Skeletal muscle cell (primary cell): Measurements from ENCODE around the gene XKR3.
"Not testable (repeated sequence)": the region's sequence is repeated elsewhere in the genome, so short reads cannot be mapped to it uniquely, and the experiment has no call there.

ENCODE experiments used
- DNase-seq: peaks from one replicate; pipeline ENCODE4 v3.0.0-alpha.2; 2010; ENCODE audit warnings: low read depth
- H3K4me3 ChIP-seq: 2 replicates; pipeline ENCODE4 v1.5.1; 2011; ENCODE audit warnings: low read depth, mild to moderate bottlenecking, control low read depth, low read length, moderate library complexity

Gene XKR3

DNA sequence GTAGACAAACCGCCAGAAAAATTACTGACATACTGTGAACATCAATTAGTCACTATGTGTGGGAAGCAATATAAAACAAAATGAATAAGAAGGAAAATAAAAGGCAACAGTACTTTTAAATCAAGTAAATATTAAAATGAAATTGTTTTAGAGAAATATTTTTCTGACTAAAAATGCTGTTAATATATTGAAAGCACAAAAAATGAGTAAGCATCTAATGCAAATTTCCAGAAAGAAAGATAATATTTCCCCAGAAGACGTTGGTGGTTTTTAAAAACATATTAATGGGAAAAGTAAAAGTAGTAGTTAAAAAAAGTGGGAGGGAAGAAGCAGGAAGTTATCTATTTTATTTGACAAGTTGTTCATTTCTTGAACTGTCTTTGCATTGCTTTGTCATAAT lies 16.5 kb downstream of the XKR3 start:
- no peak for DNase-seq
- H3K4me3 ChIP-seq, result no peak overlapping the region

DNA sequence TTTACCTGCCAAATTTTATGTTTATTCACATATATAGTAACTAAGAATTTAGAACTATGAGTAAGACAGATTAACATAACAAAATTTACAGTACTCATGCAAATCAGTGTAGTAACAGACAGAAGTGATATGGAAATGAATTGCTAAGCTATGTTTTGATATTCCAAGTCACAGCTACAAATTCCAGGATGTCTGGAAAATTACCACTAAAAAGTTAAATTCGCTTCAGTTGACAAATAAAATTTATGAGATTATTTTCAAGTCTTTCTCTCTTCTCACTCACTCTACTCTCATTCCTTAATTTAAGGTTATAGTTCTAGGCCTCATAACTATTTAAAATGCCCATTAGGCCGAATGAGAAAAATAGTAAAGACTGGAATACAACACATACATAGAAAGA lies 18.1 kb downstream of the XKR3 start:
- H3K4me3 ChIP-seq, result no peak overlapping the region
- no peak for DNase-seq

DNA sequence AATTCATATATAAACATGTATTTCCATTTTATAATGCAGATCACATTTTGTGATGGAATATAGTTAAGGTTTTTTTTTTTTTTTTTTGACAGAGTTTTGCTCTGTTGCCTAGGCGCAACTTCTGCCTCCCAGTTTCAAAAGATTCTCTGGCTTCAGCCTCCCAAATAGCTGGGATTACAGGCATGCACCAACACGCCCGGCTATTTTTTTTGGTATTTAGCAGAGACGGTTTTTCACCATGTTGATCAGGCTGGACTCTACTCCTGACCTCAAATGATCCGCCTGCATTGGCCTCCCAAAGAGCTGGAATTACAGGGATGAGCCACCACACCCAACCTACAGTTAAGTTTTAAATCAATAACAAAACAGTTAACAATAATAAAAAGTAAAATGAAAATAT lies 18.8 kb downstream of the XKR3 start:
- H3K4me3 ChIP-seq, result no peak overlapping the region
- no peak for DNase-seq

DNA sequence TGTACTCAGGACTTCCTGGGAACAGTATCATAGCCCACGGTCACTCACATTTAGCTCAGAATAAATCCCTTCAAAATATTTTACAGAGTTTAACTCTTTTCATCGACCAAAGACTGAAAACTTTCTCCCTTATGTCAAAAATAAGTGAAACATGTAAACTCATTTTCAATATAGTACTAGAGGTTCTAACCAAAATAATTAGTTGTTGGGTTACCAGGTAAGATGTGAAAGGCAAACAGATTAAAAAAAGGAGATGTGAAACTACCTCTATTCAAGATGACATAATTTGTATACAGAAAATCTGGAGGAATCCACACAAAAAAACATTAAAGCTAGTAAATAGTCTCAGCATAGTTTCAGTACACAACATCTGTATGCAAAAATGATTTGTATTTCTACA lies 20.3 kb downstream of the XKR3 start:
- no peak overlapping the region for H3K4me3 ChIP-seq
- DNase-seq, result no peak

DNA sequence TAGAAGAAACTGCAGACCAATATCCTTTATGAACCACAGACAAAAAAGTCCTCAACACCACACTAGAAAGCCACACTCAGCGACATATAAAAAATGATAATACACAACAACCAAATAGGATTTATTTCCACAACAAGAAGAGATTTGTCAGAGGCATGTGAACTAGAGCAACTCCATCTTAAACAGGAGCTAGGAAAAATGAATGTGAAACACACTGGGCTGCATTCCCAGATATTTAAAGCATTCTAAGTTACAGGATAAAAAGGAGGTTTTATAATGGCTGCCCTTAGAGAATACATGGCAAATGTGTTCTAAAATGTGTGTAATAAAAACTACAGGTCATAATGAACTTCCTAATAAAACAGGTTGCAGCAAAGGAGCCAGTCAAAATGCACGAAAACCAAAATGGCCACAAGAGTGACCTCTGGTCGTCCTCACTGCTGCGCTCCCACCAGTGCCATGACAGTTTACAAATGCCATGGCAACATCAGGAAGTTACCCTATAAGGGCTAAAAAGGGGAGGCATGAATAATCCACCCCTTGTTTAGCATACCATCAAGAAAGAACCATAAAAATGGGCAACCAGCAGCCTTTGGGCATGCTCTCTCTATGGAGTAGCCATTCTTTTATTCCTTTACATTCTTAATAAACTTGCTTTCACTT lies 21.8 kb downstream of the XKR3 start:
- no peak for DNase-seq
- no peak overlapping the region for H3K4me3 ChIP-seq

DNA sequence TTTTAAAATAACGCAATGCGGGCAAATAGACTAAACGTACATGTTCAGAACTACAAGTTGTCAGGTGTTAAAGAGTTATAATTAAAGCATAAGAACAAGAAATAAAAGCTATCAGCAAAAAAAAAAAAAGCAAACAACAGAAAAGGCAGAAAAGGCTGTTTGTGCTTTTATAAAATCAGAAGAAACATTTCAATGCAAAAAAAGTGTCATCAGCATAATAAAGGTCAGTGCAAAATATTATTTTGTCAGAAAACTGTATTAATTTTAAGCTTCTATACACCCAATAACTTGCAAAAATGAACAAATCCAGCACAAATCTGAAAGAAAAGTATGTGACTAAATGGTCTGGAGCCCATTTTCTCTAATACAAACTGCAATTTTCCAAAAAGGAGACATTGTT lies 23.6 kb downstream of the XKR3 start:
- no peak overlapping the region for H3K4me3 ChIP-seq
- DNase-seq, result no peak

DNA sequence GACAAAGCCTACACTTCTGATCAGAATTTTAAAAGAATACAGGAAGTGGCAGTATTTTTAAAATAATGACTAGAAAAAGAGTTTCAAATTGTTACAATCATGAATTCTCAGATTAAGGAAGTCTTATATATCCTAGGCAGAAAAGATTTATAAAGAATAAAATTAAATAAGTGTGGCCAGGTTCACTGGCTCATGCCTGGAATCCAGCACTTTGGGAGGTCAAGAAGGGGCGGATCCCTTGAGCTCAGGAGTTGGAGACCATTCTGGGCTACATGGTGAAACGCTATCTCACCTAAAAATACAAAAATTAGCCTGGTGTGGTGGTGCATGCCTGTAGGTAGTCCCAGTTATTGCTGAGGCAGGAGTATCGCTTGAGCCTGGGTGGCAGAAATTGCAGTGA lies 24.1 kb downstream of the XKR3 start:
- H3K4me3 ChIP-seq, result no peak overlapping the region
- DNase-seq, result no peak

DNA sequence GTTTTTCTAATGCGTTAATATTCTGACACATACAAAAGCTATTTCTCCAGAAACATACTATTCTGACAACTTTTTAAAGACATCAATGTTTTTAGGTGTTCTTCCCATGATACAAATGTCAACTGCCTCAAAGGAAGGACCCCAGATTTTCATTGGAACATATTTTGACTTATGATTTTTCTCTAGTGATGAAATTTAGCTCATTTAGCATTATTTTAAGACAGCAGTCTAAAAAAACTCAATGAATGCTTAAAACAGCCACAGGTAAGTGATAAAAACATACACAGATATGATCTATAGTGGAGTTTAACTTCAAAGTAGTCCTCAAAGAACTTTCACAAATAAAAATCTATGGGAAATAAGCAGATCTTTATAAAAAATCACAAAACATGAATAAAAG lies 24.9 kb downstream of the XKR3 start:
- no peak overlapping the region for H3K4me3 ChIP-seq
- no peak for DNase-seq

DNA sequence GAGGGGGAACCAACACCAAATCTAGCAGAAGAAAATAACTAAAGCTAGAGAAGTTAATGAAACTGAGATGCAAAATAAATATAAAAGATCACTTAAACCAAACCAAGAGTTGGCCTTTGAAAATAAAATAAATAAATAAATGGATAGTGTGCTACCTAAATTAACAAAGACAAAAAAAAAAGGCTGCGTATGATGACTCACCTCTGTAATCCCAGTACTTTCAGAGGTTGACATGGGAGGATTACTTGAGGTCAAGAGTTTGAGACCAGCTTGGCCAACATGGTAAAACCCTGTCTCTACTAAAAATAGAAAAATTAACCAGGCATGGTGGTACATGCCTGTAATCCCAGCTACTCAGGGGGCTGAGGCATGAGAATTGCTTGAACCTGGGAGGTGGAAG lies 29.7 kb downstream of the XKR3 start:
- not testable (repeated sequence) for DNase-seq, H3K4me3 ChIP-seq

DNA sequence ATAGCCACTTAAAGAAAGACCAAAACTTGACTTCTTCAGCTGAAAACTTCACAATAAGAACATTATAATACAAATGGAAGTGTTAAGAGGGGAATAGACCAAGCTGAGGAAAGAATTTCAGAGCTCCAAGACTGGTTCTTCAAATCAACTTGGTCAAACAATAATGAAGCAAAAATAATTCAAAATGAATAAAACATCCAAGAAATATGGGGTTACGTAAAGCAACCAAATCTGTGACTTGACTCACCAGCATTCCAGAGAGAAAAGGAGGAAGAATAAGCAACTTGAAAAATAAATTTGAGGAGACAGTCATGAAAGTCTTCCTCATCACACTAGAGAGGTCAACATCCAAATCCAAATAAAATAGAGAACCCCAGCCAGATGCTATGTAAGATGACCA lies 31.4 kb downstream of the XKR3 start:
- DNase-seq, result no peak

DNA sequence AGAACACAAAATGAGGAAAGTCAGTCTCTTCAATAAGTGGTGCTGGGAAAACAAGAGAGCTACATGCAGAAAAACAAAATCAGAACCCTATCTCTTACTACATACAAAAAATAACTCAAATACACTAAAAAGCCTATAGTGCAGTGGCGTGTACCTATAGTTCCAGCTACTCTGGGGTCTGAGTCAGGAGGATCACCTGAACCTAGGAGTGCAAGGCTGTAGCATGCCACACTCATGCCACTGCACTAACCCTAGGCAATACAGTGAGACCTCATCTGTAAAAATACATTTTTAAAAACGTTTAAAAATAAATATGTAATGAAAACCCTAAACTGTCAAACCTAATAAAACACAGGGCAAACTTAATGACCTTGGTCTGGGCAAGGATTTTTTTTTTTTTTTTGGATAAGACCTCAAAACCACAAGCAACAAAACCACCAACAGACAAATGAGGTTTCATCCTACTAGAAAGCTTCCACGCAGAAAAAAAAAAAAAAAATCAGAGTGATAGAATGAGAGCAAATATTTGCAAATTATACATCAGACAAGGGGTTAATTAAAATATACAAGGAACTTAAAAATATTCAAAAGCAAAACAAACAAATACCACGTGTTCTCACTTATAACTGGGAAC lies 35.2 kb downstream of the XKR3 start:
- H3K4me3 ChIP-seq, result no peak overlapping the region
- no peak for DNase-seq

More for the DNA sequence above, 31.4 kb downstream of the XKR3 start:
- no peak overlapping the region for H3K4me3 ChIP-seq

DNA sequence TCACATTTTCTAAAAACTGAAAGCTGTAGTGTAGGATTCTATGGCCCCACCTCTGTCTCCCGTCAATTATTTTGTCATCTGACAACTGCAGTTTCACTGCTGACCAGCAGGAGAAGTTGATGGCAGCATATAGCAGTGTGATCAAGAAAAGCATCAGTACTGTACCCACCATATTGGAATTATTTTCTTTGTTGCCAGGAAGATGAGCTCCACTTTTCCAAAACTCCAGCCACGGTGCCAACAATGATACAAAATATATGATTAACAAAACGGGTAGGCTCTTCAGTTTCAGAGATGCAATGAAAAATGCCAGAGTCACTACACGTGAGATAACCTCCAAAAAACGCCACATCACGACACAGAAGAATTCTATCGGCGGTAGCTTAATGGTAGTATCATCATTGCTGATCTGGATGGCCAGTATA lies 41.3 kb downstream of the XKR3 start:
- DNase-seq, result no peak
- no peak overlapping the region for H3K4me3 ChIP-seq

DNA sequence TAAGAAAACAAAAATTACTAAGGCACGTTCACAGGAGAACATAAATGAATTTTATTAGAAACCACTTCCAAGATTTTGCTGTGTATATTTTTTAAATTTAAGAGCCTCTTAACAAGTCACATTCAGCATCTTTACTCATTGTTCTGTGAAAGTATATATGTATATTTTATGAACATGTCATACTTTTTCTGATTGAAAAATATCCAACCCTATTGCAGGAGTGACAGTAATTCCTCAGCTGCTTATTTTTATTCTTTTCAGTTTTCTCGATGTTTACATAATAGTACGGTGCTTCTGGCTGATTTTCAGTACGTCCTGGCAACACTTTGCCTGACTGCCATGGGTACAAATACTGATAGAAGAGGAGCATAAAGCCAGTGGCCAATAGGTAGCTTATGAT lies 41.8 kb downstream of the XKR3 start:
- no peak for DNase-seq
- H3K4me3 ChIP-seq, result no peak overlapping the region

DNA sequence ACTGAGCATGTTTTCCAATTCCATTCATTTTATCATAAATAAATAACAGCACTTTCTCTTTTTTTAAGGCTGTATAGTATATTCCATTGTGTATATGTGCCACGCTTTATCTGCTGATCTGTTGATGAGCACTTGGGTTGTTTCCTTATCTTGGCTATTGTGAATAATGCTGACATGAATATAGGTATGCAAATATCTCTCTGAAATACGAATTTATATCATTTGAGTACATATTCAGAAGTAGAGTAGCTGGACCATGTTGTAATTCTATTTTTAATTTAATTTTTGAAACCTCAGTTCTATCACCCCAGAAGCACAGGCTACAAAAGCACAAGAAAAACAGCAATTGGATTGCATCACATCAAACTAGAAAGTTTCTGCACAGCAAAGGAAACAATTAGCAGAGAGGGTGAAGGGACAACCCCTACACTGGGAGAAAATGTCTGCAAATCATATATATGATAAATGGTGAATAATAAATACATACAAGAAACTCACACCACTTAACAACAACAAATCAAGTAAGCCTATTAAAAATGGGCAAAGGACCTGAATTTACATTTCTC lies 43.4 kb downstream of the XKR3 start:
- H3K4me3 ChIP-seq, result no peak overlapping the region
- no peak for DNase-seq

DNA sequence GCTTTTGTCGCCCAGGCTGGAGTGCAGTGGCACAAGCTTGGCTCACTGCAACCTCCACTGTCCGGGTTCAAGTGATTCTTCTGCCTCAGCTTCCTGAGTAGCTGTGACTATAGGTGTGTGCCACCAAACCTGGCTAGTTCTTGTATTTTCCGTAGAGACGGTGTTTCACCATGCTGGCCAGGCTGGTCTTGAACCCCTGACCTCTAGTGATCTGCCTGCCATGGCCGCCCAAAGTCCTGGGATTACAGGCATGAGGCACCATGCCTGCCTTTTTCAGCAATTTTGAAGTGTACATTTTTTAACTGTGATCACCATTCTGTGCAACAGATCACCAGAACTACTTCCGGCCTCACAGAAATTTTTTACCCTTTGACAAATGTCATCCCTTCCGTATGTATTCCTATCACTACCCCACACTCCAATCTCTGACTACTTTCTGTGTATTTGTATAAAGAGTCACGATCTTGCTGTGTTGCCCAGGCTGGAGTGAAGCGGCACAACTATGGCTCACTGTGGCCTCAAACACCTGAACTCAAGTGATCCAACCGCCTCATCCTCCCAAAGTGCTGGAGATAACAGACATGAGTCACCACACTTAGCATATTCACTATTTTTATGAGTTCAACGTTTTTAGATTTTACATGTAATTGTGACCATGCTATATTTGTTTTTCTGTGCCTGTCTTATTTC lies 44.0 kb downstream of the XKR3 start:
- DNase-seq, result no peak
- no peak overlapping the region for H3K4me3 ChIP-seq

DNA sequence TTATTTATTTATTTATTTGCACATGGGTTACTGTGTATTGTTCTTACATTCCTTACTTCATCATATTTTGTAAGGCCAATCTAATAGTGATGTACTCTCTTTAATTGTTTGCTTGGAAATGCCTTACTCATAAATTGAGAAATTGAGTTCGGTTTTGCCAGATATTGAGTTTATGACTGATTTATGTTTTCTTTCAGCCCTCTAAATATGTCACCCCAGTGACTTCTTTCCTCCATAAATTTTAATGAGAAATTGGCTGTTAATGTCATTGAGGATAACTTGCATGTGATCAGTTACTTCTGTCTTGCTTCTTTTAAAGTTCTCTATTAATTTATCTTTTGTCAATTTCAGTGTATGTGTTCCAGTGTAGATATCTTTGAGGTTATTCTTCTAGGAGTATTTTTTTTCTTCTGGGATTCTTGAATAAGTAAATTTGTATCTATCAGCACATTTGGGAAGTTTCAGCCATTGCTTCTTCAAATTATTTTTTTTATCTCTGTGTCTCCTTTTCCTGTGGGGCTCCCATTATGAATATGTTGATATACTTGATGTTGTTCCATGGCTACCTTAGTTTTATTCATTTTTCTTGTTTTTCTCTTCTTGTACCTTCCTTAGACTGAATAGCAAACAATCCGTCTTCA lies 47.8 kb downstream of the XKR3 start:
- H3K4me3 ChIP-seq, result no peak overlapping the region
- no peak for DNase-seq

DNA sequence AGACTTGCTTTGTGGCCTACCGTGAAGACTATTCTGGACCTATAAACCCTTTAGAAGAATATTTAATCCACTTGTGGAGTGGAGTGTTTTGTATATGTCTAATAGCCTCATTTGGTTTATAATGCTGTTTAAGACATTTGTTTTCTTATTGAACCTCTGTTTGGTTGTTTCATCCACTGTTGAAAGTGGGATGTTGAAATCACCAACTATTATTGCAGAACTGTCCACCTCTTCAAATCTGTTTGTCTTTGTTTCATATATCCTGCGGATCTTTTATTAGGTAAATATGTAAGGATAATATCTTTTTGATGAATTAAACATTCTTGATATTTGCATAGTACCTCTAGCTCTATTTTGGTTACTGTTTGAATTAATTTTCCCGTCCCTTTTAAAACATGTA lies 49.1 kb downstream of the XKR3 start:
- H3K4me3 ChIP-seq, result no peak overlapping the region
- no peak for DNase-seq

DNA sequence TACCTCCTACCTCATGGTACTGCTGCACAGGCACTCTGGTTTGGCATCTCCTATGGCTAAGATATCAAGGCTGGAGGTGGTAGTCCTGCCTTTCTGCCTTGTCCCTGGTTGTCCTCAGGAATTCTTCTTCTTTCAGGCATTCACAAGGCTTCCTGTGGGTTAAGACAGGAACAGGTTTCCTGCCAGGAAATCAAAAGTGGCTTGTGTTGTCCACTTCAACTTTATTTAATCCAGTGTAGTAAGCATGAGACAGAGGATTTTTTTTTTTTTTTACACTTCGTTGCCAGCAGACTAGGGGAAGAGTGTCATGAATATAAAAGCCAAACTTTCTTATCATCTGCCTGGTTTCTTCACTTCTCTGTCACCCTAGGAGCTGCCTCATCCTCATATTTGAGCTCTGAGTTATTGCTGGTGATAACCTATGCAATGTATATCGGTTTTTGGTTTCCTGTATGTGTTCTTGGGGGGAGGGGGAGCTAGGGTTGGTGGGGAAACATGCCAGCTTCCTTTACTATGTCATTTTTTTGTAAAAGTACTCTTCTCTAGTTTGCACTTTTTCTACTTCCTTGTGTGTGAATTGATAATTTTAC lies 50.2 kb downstream of the XKR3 start:
- H3K4me3 ChIP-seq, result no peak overlapping the region
- no peak for DNase-seq

DNA sequence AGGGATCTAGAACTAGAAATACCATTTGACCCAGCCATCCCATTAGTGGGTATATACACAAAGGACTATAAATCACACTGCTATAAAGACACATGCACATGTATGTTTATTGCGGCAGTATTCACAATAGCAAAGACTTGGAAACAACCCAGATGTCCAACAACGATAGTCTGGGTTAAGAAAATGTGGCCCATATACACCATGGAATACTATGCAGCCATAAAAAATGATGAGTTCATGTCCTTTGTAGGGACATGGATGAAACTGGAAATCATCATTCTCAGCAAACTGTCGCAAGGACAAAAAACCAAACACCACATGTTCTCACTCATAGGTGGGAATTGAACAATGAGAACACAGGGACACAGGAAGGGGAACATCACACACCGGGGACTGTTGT lies 53.6 kb downstream of the XKR3 start:
- DNase-seq, H3K4me3 ChIP-seq: not testable (repeated sequence)

DNA sequence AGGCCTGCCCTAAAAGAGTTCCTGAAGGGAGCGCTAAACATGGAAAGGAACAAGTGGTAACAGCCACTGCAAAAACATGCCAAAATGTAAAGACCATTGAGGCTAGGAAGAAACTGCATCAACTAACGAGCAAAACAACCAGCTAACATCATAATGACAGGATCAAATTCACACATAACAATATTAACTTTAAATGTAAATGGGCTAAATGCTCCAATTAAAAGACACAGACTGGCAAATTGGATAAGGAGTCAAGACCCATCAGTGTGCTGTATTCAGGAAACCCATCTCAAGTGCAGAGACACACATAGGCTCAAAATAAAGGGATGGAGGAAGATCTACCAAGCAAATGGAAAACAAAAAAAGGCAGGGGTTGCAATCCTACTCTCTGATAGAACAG lies 57.3 kb downstream of the XKR3 start:
- H3K4me3 ChIP-seq, DNase-seq: not testable (repeated sequence)
